Esophagus (tissue), 2 donors: ENCODE results near the gene CSNK1A1. TPM values are rescaled to one million over a fixed set of nuclear protein-coding genes. Genes with fewer than 3 reads are reported as not detected.
"Not testable (repeated sequence)": the region's sequence is repeated elsewhere in the genome, so short reads cannot be mapped to it uniquely, and the experiment has no call there.

Experiments
- H3K27ac ChIP-seq, 2 donors: one replicate each; pipeline ENCODE4 v1.5.1; 2013; ENCODE audit warnings: low read depth in 2 of 2, mild to moderate bottlenecking in 2 of 2, inconsistent platforms in 1 of 2, low read length in 1 of 2, moderate library complexity in 1 of 2
- H3K27me3 ChIP-seq, 2 donors: one replicate each; pipeline ENCODE4 v1.6.1; 2013; ENCODE audit warnings: low read length in 2 of 2, control low read depth in 1 of 2, mild to moderate bottlenecking in 1 of 2; ENCODE audit not compliant: insufficient read depth in 2 of 2, control insufficient read depth in 1 of 2
- H3K36me3 ChIP-seq, 2 donors: one replicate each; pipeline ENCODE4 v1.6.1; 2013; ENCODE audit warnings: low read length in 1 of 2; ENCODE audit not compliant: control insufficient read depth in 2 of 2, insufficient read depth in 2 of 2
- H3K4me1 ChIP-seq, 2 donors: one replicate each; pipeline ENCODE4 v1.6.1; 2013; ENCODE audit warnings: low read length in 1 of 2; ENCODE audit not compliant: control insufficient read depth in 2 of 2, insufficient read depth in 2 of 2
- H3K4me3 ChIP-seq, 2 donors: one replicate each; pipeline ENCODE4 v1.5.1; 2013; ENCODE audit warnings: low read length in 2 of 2, mild to moderate bottlenecking in 2 of 2, low read depth in 1 of 2, moderate library complexity in 1 of 2
- H3K9me3 ChIP-seq, 2 donors: one replicate each; pipeline ENCODE4 v1.6.1; 2013; ENCODE audit warnings: mild to moderate bottlenecking in 2 of 2, low read depth in 1 of 2, low read length in 1 of 2, moderate library complexity in 1 of 2; ENCODE audit not compliant: control insufficient read depth in 2 of 2, insufficient read depth in 1 of 2
- WGBS, 2 donors: extraction: QIAGEN DNeasy Blood & Tissue Kit; methylation state at CpG; one replicate each; pipeline ENCODE4 v1.1.7; 2013; 5-methylcytosine and 5-hydroxymethylcytosine counted together
- polyA plus RNA-seq, 2 donors: library from polyadenylated mRNA; stranded (reverse); fragments of 200-250 nt; gene quantifications; one replicate each; pipeline ENCODE4 v1.2.3, GENCODE V29; 2013
- donor health status: healthy with polysubstance abuse.
- donor health status: Bipolar disorder and iron deficiency.

Gene CSNK1A1
- polyA plus RNA-seq, 2 donors = 81.1 to 91.8 TPM

- H3K4me1 ChIP-seq = peaks cover 0 to 9% of the 10 kb centered on the region in 2 donors
- no peak overlapping the region for H3K27ac ChIP-seq
- H3K36me3 ChIP-seq = peaks cover 3 to 11% of the 10 kb centered on the region in 2 donors
- WGBS, 2 donors = 66 to 76% methylated on average over 6 of the region's 6 CpGs
- no peaks in the 10 kb centered on the region for H3K27me3 ChIP-seq
- H3K4me3 ChIP-seq = no peak overlapping the region
- H3K9me3 ChIP-seq = no peaks in the 10 kb centered on the region
These were observed 9.3 kb downstream of the CSNK1A1 start for GRCh38 chr5:149541893-149542292.

- Histone ChIP-seq H3K27ac (no peak overlapping the region), H3K27me3 (no peaks in the 10 kb centered on the region), H3K9me3 (no peaks in the 10 kb centered on the region), H3K36me3 (peaks cover 3 to 5% of the 10 kb centered on the region in 2 donors), H3K4me1 (peaks cover 0 to 2% of the 10 kb centered on the region in 2 donors), H3K4me3 (no peak overlapping the region)
- WGBS, 2 donors = 51 to 57% methylated on average over 3 of the region's 3 CpGs
These were observed 11.2 kb downstream of the CSNK1A1 start for GRCh38 chr5:149540089-149540488.

- Histone ChIP-seq H3K27me3 (no peaks in the 10 kb centered on the region), H3K9me3 (no peaks in the 10 kb centered on the region), H3K27ac (no peak overlapping the region), H3K36me3 (peaks cover 0 to 4% of the 10 kb centered on the region in 2 donors), H3K4me3 (no peak overlapping the region), H3K4me1 (peaks cover under 1 to 2% of the 10 kb centered on the region in 2 donors)
- WGBS, 2 donors = 66 to 69% methylated on average over 1 of the region's 1 CpG
These were observed 13.8 kb downstream of the CSNK1A1 start for GRCh38 chr5:149537374-149537975.

GRCh38 chr5:149535787-149536186 is 15.5 kb downstream of the CSNK1A1 start:
- 74 to 78% methylated on average over 6 of the region's 6 CpGs for WGBS, 2 donors
- H3K4me1 ChIP-seq, H3K27me3 ChIP-seq, H3K36me3 ChIP-seq, H3K4me3 ChIP-seq, H3K9me3 ChIP-seq: not testable (repeated sequence)
- peak overlapping the region in 1 of 2 donors; percentile 5 for H3K27ac ChIP-seq

GRCh38 chr5:149532413-149532812 is 18.8 kb downstream of the CSNK1A1 start:
- Histone ChIP-seq H3K27me3 (no peaks in the 10 kb centered on the region), H3K27ac (no peak overlapping the region), H3K9me3 (no peaks in the 10 kb centered on the region), H3K4me1 (peaks cover 2 to 3% of the 10 kb centered on the region in 2 donors), H3K4me3 (no peak overlapping the region), H3K36me3 (no peaks in the 10 kb centered on the region)
- 83 to 88% methylated on average over 7 of the region's 7 CpGs for WGBS, 2 donors

- Histone ChIP-seq H3K4me1 (peaks cover 2 to 3% of the 10 kb centered on the region in 2 donors), H3K27ac (peak overlapping the region in 1 of 2 donors; percentile 22), H3K4me3 (no peak overlapping the region), H3K27me3 (no peaks in the 10 kb centered on the region), H3K36me3 (no peaks in the 10 kb centered on the region), H3K9me3 (no peaks in the 10 kb centered on the region)
These were observed 21.8 kb downstream of the CSNK1A1 start for GRCh38 chr5:149529463-149529862.

- Histone ChIP-seq H3K4me1 (peaks cover 2 to 3% of the 10 kb centered on the region in 2 donors), H3K27ac (no peak overlapping the region)
These were observed 22.8 kb downstream of the CSNK1A1 start for GRCh38 chr5:149528281-149529060.

GRCh38 chr5:149526845-149527590 is 24.2 kb downstream of the CSNK1A1 start:
- H3K27me3 ChIP-seq = no peaks in the 10 kb centered on the region
- 41 to 51% methylated on average over 12 of the region's 12 CpGs for WGBS, 2 donors
- H3K27ac ChIP-seq = peak overlapping the region in 1 of 2 donors; percentile 11
- no peak overlapping the region for H3K4me3 ChIP-seq
- H3K36me3 ChIP-seq = peaks cover 0 to 4% of the 10 kb centered on the region in 2 donors
- H3K9me3 ChIP-seq = no peaks in the 10 kb centered on the region
- H3K4me1 ChIP-seq = peaks cover 0 to 2% of the 10 kb centered on the region in 2 donors

More at GRCh38 chr5:149528281-149529060, 22.8 kb downstream of the CSNK1A1 start:
- Histone ChIP-seq H3K36me3 (no peaks in the 10 kb centered on the region), H3K27me3 (no peaks in the 10 kb centered on the region), H3K9me3 (no peaks in the 10 kb centered on the region), H3K4me3 (no peak overlapping the region)
- WGBS, 2 donors = 36 to 50% methylated on average over 4 of the region's 4 CpGs

- Histone ChIP-seq H3K4me3 (no peak overlapping the region), H3K27ac (no peak overlapping the region), H3K27me3 (no peaks in the 10 kb centered on the region), H3K9me3 (no peaks in the 10 kb centered on the region), H3K36me3 (peaks cover 0 to 9% of the 10 kb centered on the region in 2 donors), H3K4me1 (peaks cover 0 to 2% of the 10 kb centered on the region in 2 donors)
- 84 to 85% methylated on average over 15 of the region's 15 CpGs for WGBS, 2 donors
These were observed 29.2 kb downstream of the CSNK1A1 start for GRCh38 chr5:149521739-149522685.
